ENCODE data around the gene CLPTM1L.
"Not testable (repeated sequence)": the region's sequence is repeated elsewhere in the genome, so short reads cannot be mapped to it uniquely, and the experiment has no call there.

CLPTM1L gene

DNA sequence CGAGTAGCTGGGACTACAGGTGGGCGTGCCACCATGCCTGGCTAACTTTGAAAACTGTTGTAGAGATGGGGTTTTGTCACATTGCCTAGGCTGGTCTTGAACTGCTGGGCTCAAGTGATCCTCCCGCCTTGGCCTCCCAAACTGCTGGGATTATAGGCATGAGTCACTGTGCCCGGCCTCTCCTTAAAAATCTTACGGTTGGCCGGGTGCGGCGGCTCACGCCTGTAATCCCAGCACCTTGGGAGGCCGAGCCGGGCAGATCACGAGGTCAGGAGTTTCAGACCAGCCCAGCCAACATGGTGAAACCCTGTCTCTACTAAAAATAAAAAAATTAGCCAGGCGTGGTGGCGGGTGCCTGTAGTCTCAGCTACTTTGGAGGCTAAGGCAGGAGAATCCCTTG is 2.2 kb downstream of the CLPTM1L start:
- in situ Hi-C loops (cut with MboI; ENCODE audit: low sequenced_read_pairs) = not testable (repeated sequence)

DNA sequence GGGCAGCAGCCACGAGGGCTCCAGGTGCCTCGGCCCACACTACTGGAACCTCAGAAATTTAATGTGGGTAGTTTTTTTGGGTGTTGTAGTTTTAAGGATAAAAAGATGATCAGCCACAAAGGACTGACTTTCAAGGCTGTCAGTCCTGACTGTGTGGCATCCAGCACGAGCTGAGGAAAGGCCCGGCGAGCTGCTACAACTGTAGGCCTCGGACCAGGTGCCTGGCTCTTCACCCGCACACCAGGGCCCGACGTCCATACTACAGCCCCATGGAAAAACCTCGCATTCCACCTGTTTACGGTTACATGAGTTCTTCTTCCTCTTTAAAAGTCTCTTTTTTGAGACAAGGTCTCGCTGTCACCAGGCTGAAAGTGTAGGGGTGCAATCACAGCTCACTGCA is 2.6 kb downstream of the CLPTM1L start:
- in situ Hi-C loops (cut with MboI; ENCODE audit: low sequenced_read_pairs) = no loop called here

DNA sequence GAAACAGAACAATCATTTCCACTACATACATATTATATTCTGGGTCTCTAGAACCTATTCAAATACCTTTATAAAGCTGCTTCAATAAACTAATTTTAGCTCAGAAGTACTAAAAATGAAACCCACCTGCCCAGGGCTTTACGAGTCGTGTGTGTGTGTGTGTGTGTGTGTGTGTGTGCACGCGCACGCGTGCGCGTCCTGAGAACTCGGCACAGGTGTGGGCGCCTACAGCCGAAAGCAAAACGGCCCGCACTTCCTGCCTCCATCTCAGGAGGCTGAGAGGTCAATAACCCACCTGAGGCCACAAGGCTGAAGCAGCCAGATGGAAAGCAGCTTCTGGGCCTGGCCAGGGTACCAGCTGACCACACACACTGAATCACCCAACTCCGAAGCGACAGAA is 3.0 kb downstream of the CLPTM1L start:
- in situ Hi-C loops (cut with MboI; ENCODE audit: low sequenced_read_pairs) = no loop called here

DNA sequence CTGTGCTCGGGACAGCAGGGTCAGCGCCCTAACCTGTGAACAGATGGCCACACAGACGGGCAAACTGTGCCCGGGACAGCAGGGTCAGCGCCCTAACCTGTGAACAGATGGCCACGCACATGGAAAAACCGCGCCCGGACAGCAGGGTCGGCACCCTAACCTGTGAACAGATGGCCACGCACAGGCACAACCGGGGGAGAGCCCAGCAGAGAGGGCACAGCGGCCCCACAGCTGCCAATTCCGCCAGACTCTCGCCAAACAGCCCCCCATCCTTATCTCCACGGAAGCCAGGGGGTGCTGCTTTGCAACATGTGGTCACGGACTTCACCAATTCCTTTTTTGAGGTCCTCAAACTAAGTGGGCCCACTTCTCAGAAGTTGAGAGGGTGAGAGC is 5.1 kb downstream of the CLPTM1L start:
- in situ Hi-C loops (cut with MboI; ENCODE audit: low sequenced_read_pairs) = not testable (repeated sequence)

DNA sequence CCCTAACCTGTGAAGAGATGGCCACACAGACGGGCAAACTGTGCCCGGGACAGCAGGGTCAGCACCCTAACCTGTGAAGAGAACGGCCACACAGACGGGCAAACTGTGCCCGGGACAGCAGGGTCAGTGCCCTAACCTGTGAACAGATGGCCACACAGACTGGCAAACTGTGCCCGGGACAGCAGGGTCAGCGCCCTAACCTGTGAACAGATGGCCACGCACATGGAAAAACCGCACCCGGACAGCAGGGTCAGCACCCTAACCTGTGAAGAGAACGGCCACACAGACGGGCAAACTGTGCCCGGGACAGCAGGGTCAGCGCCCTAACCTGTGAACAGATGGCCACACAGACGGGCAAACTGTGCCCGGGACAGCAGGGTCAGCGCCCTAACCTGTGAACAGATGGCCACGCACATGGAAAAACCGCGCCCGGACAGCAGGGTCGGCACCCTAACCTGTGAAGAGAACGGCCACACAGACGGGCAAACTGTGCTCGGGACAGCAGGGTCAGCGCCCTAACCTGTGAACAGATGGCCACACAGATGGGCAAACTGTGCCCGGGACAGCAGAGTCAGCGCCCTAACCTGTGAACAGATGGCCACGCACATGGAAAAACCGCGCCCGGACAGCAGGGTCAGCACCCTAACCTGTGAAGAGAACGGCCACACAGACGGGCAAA is 5.6 kb downstream of the CLPTM1L start:
- in situ Hi-C loops (cut with MboI; ENCODE audit: low sequenced_read_pairs) = not testable (repeated sequence)

DNA sequence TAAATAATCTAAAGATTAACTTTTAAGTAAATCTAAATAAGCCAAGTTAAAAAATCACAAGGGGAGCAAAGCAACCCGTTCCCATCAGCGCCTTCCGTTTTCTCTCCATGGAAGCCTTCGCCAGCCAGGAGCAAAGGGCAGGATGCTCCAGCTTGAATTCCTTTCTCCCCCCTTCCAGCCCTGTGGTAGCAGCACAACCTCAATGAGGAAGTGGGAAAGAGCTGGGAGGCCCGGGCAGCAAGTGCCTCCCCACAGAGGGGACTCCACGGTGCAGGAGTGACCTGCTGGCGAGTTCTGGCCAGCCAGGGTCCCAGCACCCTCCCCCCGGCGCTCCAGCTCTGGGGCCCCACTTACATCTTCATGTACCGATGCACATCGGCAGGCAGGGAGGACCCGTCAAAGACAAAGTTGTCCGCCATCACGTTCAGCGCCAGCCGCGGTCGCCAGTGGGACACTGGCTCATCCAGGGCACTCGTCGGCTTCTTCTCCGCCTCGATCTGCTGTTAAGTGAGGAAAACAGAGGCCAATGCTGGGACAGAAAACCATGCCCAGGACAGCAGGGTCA is 6.3 kb downstream of the CLPTM1L start:
- in situ Hi-C loops (cut with MboI; ENCODE audit: low sequenced_read_pairs) = no loop called here

GRCh38 chr5:1338196-1338490 is 6.8 kb downstream of the CLPTM1L start:
- in situ Hi-C loops (cut with MboI; ENCODE audit: low sequenced_read_pairs) = no loop called here

GRCh38 chr5:1337489-1338195 is 7.3 kb downstream of the CLPTM1L start:
- in situ Hi-C loops (cut with MboI; ENCODE audit: low sequenced_read_pairs) = no loop called here

GRCh38 chr5:1336749-1337488 is 8.0 kb downstream of the CLPTM1L start:
- in situ Hi-C loops (cut with MboI; ENCODE audit: low sequenced_read_pairs) = no loop called here

GRCh38 chr5:1336106-1336561 is 8.8 kb downstream of the CLPTM1L start:
- in situ Hi-C loops (cut with MboI; ENCODE audit: low sequenced_read_pairs) = no loop called here

DNA sequence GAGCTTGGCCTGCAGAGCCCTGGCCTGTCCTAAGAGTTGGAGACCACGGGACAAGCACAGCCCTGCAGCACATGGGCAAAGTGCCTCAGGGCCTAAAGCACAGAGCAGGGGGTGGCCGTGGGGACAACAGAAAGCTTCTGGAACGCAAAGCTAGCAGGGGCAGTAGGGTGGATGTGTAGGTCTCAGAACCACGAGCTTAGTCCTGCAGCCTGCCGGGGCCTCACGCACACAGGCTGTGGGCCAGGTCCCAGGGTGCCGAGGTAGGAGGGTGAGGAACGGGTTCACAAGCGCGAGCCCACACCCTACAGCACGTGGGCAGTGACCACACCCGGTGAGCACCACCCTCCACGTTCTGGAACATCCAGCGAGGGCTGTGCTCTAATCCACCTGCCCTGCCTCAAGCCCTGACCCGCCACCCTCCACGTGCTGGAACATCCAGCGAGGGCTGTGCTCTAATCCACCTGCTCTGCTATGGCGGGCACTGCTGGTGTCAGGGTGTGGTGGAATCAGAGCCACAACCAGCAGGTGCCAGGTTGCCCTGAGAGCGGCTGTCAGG is 9.3 kb downstream of the CLPTM1L start:
- in situ Hi-C loops (cut with MboI; ENCODE audit: low sequenced_read_pairs) = no loop called here

DNA sequence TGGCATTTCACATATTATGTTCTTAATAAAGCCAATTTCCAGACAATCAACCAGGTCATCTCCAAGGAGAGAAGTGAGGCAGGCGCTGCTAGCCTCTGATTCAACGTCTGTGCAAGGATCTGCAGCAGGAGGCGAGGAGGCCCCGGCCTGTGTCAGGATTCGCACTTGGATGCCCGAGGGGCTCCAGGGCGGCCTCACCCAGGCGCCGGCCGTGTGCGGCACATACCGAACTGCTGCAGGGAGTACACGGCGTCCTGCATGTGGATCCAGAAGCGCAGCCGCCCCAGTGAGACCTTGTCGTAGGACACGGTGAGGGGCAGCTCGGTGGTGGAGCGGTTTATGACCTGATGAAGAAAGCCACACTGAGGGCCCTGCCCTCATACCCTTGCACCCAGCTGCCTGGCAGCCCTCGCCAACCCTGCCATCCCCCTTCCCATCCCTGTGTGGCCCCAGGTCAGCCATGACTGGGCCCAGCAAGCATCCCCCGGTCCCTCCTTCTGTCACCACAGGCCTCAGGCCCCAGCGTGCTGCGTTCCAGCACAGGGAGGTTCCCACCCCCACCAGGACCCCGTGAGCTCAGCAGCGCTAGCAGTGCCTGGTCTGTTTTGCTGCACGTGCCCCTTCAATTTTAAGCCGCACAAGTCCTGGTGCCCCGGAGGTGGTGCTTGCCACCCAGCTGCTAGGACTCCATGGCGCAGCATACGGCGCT is 9.9 kb downstream of the CLPTM1L start:
- in situ Hi-C loops (cut with MboI; ENCODE audit: low sequenced_read_pairs) = no loop called here

DNA sequence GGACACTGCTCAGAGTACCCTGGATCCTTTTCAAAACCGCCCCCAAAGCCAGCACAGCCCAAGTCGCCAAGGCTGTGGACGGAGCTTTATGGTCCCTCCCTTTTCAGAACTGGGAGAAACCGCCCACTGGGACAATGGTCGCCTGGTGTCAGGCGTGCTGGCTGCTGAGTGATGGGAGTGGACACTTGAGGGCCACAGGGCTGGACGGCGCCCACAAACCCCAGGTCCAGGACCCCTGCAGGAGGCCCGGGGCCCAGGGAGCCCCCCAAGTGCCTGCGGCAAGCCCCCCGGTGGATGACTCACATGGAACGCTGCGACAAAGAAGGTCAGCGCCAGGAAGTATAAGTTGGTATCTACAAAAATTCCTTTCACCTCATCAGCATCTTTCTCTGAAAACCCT is 10.9 kb downstream of the CLPTM1L start:
- in situ Hi-C loops (cut with MboI; ENCODE audit: low sequenced_read_pairs) = no loop called here

DNA sequence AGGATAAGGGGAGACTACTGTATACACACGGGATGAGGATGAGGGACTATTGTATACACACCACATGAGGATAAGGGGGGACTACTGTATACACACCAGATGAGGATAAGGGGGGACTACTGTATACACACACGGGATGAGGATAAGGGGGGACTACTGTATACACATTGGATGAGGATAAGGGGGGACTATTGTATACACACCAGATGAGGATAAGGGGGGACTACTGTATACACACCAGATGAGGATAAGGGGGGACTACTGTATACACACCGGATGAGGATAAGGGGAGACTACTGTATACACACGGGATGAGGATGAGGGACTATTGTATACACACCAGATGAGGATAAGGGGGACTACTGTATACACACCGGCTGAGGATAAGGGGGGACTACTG is 11.6 kb downstream of the CLPTM1L start:
- in situ Hi-C loops (cut with MboI; ENCODE audit: low sequenced_read_pairs) = not testable (repeated sequence)

GRCh38 chr5:1332461-1333001 is 12.4 kb downstream of the CLPTM1L start:
- in situ Hi-C loops (cut with MboI; ENCODE audit: low sequenced_read_pairs) = no loop called here

DNA sequence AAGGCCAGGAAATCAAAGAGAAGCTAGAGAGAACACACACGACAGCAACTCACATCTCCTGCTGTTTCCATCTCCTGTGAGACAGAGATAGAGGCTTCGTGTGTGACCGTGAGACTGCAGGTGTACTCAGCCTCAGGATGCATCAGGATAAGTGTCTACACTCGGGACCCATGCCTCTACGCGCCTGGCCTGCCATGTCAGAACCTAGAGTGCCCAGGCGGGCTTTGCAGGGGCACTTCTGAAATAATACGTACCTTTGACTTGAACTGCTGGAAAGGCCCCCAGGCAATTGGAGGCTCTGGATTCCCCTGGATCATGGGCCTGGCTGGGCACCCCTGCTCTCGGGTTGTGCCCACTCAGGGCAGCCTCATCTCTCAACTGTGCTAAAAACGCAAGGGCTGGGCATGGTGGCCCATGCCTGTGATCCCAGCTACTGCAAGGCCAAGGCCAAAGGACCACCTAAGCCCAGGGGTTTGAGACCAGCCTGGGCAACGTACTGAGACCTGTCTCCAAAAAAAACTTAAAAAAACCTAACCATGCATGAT is 13.0 kb downstream of the CLPTM1L start:
- in situ Hi-C loops (cut with MboI; ENCODE audit: low sequenced_read_pairs) = no loop called here

- in situ Hi-C loops (cut with MboI; ENCODE audit: low sequenced_read_pairs) = no loop called here
Observed at GRCh38 chr5:1330847-1331831, 13.8 kb downstream of the CLPTM1L start.

DNA sequence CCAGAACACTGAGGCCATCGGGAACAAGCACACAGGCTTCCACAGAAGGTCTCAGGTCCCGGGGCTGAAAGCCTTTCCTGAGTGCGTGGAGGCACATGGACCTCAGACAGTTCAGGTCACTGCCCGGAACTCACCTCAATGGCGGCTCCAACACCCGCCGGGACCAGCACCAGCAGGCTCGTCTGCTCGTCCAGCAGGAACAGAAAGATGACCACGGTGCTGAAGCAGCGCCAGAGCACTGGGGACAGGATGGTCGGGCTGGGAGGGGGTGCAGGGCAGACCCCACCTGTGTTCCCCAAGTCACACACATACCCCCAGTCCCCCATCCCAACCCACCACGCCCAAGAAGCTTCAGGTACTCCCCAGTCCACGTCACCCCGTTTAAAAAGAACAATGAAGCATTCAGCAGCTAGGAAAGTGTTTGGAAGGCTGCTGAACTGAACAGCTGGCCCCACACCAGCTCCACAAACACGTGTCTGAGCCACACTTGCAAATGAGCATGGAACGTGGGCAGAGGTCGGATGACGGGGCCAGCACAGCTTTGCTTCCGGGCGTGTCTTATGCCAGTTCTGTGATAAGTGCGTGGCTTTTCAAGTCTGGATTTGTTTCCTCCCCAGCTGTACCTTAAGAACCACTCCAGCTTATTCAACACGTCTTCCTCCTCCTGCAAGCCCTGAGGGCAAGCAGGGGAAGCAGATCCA is 14.6 kb downstream of the CLPTM1L start:
- in situ Hi-C loops (cut with MboI; ENCODE audit: low sequenced_read_pairs) = no loop called here
